CD4-positive, alpha-beta T cell treated with Interleukin-4 for 1 hour (primary cell): ENCODE data around the gene GNG7.

Experiments
- DNase-seq, 2 donors: peaks; one replicate each; pipeline ENCODE4 v3.0.0-alpha.2; 2020 to 2022

The GNG7 gene

DNA sequence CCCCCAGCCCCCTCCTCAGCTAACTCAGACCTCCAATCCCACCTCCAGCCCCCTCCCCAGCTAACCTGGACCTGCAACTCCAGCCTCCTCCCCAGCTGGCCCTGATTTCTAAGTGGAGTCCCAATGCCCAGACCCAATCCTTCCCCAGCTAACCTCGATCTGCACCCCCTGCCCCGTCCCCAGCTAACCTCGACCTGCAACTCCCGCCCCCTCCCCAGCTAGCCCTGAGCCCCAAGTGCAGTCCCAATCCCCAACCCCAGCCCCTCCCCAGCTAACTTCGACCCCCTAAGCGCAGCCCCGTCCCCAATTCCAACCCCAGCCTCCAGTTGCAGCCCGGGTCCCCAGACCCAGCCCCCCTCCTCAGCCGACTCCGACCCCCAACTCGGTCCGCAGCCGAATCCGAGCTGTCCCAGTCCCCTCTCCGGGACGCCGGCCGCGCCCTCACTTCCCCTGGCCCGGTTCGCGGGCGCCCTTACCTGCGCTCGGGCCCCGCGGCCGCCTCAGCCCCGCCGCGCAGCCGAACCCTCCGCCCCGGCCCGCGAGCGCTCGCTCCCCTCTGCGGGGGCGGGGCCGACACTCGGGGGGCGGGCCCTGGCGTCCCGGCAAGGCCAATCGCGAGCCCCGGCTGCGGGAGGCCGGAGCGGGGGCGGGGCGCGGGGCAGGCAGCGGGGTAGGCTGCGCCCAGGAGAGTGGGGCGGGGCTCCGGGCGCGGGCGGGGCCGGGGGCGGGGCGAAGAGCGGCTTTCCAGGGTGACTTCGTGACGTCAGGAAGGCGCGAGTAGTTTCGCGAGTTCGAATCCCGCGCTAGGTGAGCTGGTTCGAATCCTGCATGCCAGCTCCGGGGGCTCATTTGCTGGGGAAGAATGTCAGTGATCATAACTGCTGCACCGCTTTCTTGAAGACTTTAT is at the start of gene GNG7:
Gene GNG7, minus strand, starts transcription at position 525 of the 907 bp plus-strand sequence. CDS start 182,006 bp downstream, outside the sequence.
- peak; percentile 94 to 95 for DNase-seq

DNA sequence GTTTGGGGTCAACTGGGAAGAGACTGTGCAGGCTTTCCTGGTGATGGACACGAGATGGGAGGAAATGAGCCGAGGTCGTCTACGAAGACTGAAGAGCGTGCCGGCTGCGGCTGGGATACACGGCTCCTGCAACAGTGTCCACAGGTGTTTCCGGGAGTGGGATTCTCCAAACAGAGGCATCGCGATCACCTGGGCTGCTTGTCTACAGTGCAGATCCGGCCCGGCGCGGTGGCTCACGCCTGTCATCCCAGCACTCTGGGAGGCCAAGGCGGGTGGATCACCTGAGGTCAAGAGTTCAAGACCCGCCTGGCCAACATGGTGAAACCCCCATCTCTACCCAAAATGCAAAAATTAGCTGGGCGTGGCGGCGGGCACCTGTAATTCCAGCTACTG is 48.9 kb upstream of the GNG7 start:
- no peak for DNase-seq

DNA sequence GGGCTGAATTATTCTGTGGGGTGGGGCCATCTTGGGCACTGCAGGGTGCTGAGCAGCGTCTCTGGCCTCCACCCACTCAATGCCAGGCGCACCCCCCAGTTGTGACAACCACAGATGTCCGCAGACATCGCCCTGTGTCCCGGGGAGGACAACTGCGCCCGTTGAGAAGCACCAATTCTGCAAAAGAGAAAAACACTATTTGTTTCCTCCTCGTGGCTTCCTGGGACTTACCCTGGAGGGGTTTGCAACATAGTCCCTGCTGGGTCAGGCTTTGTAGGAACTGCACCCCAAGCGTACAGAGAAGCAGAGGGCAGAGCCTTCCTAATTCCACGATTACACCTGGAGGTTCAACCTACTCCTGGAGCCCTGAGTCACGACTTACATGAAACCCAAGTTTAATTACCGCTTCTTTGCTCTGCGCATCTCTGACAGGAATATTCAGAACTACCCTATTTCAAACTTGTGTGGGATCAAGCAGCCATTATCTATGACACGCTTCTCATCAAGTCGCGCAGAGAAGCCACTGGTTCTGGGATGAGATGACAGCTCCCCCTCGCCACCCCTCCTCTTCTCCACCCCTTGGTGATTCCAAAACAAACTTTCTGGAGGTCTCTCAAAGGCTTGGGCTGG is 48.4 kb upstream of the GNG7 start:
- no peak for DNase-seq

DNA sequence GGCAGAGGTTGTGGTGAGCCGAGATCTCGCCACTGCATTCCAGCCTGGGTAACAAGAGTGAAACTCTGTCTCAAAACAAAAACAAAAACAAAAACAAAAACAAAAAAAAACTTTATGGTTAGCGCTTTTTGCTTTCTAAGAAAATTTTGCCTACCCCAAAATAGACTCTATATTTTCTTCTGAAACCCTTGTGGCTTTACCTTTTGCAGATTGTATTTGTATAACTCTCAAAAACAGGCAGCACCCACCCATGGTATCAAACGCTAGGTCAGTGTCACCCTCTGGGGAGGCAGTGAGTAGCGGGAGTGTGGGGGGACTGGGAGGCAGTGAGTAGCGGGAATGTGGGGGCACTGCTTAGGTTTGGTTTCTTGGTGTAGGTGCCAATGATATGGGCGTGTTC is 44.9 kb upstream of the GNG7 start:
- DNase-seq: no peak

DNA sequence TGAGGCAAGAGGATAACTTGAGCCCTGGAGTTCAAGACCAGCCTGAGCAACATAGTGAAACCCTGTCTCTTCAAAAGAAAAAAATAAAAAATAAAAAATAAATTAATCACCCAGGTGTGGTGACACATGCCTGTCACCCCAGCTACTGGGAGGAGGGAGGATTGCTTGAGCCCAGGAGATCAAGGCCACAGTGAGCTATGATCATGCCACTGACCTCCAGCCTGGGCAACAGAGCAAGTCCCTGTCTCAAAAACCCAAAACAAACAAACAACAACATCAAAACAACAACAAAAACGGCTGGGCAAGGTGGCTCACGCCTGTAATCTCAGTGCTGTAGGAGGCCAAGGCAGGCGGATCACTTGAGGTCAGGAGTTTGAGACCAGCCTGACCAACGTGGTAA is 41.6 kb upstream of the GNG7 start:
- no peak for DNase-seq

DNA sequence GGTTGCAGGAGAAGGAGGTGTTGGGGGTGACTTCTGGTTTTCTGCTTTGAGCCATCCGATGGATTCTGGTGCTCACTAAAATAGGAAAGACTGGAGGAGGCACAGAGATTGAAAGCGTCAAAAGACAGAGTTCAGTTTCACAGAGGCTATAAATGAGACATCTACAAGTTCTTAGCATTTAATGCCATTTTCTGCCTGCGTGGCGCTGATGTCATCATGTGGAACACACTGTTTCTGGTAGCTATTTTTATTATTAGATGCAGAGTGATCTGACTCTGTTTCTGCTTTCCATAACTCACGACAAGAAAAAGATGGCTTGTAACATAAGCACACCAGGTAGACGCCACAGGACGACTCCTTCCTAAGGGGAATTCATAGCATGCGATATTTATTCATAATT is 40.6 kb upstream of the GNG7 start:
- no peak for DNase-seq

DNA sequence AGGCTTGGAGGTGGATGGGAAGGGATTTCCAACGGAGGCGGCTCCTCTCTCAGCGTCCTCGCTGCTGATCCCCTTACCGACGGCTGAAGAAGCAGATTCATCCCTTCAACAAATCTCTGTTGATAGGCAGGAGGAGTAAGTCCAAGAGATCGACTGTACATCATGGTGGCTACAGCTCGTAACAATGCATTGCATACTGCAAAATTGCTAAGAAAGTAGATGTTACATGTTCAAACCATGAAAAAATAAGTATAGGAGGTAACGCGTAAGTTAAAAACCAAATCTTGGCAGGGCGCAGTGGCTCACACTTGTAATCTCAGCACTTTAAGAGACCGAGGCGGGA is 37.8 kb upstream of the GNG7 start:
- no peak for DNase-seq

DNA sequence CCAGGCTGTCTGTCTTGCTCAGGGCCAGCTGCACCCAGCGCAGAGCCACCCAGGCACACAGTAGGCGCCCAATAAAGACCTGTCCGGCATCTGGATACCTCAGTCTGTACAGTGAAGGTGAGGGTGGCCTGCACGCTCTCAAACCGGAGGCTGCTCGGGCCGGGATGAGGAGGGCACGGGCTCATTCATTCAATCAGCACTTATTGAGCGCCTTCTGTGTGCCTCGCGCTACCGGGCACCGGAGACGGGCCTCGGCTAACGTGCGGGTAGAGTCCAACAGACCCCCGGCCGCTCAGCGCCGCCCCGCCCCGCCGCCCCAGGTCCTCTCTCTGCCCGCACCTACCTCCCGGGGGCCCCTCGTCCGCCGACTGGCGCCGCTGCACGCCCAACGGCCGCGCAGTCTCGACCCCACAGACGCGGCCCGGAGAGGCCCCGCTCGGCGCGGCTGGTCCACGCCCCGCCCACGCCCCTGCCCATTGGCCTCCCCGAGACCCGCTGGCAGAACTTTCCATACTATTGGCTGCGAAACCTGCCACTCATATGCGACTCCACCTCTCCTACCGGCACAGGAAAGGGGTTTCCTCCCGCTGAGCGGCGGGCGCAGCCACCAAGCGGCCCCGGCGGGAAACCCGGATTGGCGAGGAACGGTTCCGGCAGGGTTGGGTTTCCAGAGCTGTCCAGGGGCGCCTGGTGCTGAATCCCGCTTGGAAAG is 37.3 kb upstream of the GNG7 start, which contains the start of gene SLC39A3:
Gene SLC39A3, minus strand, starts transcription at position 416 of the 712 bp plus-strand sequence. CDS start 2,760 bp downstream, outside the sequence.
- DNase-seq: peak; percentile 98 to 99

DNA sequence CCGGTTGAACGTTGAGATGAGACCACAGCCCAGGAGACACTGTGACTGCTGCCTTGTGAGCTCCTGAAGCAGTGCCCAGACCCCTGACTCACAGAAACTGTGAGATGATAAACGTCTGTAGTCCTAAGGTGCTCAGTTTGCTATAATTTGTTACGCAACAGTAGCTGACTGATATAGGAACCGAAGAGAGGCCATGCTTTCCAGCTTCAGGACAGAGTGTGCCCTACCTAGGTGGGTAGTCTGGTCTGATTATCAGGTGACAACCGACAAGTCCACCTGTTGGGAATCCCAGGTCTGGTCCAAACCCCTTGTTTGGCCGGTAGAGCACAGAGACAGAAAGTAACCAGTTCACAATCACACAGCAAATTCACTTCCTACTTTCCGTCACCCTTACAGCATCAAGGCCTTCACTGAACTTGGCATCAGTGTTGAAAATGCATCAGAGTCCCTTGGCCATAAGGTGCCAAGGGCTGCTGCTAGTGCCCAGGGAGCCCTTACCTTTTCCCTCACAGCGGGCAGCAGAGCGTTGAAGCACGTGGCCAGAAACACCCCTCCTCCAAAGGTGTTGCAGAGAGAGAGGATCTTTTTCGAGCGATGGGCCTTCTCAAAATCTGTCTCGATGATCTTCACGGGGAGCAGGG is 34.2 kb upstream of the GNG7 start:
- no peak for DNase-seq

DNA sequence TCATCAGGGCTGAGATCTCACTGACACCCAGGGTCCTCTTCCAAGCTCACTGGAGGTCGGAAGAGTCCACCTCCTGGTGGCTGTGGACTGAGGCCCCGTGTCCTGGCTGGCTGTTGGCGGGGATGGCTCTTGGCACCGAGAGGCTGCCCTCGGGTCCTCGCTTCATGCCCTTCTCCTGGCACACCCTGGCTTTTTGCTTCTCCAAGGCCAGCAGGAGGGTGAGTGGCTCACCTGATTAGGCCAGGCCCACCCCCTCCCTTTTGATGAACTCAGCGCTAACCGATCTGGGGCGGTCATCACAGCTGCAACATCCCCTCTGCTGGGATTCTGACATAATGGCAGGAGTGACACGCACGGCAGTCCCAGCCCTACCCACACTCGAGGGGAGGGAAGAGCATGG is 32.9 kb upstream of the GNG7 start:
- no peak for DNase-seq

DNA sequence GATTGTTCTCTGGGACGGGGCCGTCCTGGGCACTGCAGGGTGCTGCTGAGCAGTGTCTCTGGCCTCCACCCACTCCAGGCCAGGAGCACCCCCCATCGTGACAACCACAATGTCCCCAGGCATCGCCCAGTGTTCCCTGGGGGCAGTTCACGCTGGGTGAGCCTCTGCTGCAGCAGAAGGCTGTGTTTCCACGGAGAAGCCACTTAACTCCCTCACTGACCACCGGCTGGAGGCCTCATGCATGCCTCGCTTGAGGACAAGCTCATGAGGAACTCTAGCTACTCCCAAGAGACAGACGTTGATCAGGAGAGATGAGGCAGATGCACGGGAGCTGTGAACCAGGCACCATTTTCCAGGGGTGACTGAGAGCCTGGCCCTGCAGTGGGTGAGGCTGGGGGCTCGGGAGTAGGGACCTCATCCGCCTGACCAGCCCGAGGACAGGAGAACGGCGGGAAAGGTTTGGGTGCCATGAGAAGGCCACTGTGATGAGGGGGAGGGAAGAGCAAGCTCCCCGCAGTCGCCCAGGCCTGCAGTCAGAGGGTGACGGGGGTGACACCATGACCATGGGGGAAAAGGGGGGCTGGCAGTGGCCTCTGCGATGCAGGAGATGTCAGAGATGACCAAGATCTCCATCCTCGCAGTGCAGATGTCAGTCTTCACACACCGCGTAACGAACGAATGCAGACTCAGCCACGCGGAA is 32.2 kb upstream of the GNG7 start:
- no peak for DNase-seq

DNA sequence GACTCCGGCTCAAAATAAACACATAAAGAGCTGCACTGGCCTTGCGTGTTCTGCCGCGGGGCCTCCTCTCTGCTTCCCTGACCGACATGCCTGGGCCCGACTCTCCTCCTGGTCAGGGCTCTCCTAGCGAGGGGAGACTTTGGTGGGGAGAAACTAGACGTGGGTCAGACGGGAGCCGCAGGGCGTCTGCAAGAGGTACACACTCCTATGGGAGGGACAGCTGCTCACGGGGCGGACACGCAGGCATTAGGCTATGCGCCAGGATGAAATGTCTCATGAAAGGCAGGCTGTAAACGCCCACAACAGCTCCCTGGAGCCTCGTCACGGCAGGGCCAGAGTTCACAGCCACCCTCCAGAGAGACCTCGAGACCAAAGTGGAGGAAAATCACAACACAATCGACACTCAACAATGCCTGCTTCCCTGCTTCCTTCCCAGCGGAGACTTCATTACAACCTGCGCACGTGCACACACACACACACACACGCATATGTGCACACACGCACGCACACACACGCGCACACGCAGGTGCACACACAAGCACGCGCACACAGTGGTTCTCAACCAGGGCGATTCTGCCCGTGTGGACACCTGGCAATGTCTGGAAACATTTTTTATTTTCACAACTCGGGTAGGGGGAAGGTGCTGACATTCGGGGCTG is 31.6 kb upstream of the GNG7 start:
- DNase-seq: no peak

DNA sequence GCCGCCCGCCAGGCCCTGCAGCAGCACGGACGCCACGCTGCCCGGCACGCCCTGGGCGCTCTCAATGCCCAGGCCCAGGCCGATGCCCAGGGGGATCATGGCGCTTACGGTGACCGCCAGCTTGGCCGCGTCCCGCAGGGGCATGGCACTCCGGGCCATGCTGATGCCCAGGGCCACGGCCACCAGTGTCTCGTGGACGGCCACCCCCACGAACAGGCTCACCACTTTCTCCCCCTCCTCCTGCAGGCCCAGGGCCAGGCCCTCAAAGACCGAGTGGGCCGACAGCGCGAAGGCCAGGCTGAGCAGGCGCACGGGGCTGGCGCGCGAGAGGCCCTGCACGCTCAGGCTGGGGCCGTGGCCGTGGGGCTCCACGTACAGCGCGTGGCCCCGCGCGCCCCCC is 30.4 kb upstream of the GNG7 start:
- no peak for DNase-seq

DNA sequence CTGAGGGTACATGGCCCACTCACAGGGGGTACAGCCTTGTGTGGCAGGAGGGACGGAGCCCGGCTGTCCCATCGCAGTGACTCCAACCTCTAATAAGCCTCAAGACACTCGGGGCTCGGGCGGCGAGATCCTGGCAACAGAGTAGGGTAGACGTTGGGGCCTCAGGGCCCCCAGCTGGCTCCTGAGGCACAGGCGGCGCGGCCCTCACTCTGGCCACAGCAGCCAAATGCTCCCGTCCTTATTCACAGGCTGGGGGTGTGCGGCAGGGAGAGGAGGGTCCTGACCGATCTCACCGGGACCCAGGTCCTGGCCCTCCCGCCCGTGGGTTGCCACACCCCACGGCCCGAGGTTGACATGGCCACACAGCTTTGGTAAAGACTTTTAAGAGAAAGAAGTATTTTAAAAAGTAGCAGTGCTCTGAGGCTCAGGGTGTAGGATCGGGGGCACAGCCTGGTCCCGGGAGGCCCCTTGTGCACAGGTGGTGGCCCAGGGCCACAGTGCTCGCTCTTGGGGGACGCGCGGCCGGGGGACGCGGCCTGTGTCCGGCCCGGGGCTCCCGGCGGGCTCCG is 29.7 kb upstream of the GNG7 start:
- no peak for DNase-seq

DNA sequence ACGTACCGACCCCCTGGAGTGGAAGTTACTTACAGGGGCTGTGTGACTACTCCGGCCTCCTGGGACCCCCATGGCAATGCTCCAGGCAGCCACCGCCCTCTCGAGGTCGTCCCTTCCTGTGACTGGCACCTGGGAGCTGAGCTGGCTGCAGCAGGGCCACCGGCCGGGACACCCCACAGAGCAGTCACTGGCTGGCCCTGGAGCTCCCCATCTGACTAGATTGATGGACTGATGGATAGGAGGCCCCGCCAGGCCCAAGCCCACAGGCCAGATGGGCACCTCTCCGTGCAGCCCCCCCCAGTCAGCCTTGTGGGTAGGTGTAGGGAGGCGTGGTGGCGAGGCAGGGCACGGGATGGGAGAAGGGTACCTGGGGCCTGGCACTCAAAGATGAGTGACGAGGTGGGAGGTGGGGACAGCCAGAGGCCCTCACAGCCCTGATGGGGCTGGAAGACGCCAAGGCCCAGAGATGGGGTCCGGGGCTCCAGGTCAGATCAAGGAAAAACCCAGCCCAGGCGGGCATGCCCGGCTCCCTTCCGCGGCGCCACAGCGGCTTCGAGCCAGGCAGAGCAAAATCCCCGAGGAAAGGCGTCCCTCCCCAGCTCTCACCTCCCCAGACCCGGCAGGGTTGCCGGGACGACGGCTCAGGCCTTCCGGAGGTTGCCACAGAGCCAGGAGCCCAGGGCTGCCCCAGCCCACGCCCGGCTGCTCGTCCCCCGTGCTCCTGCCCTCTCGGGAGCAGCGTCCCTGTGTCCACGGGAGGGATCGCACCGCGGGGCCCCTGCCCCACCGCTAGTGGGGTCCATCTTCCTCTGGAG is 28.9 kb upstream of the GNG7 start:
- no peak for DNase-seq

DNA sequence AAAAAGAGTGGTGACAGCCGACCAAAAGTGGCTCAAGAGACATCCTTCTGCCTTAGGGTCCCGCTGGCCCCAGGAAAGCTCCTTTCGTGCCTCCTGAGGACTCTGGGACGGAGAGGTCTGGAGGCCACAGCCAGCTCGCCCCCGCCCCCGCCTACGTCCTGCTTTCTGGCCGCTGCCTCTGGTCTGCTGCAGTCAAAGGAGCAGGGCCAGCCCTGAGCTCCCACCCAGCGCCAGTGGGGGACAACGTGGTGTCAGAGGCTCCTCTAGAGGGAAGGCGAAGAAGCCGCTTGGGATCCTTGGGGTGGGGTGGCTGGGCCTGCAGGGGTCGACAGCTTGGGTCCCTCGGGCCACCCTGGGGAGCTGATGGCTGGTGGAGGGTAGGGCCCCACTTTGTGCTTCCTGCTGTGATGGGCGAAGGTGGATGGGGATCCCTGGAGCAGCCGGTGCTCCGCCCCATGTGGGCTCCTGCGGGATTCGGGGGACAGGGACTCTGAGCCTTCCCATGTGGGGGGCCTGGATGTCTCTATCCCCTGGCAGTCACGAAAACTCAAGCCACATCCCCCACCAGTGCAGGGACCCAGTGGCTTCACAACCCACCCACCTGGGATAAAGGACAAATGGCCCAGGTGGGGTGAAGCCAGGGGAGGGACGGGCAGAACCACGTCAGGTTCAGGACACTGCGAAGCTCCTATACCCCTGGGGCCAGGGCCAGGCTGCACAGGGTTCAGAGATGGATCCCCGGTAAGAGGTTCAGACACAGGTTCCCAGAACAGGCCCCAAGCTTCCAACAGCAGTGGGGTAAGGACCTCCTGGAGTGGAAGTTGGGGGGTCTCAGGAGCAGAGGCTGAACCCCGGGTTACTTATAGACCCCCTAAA is 27.7 kb upstream of the GNG7 start:
- DNase-seq: no peak

DNA sequence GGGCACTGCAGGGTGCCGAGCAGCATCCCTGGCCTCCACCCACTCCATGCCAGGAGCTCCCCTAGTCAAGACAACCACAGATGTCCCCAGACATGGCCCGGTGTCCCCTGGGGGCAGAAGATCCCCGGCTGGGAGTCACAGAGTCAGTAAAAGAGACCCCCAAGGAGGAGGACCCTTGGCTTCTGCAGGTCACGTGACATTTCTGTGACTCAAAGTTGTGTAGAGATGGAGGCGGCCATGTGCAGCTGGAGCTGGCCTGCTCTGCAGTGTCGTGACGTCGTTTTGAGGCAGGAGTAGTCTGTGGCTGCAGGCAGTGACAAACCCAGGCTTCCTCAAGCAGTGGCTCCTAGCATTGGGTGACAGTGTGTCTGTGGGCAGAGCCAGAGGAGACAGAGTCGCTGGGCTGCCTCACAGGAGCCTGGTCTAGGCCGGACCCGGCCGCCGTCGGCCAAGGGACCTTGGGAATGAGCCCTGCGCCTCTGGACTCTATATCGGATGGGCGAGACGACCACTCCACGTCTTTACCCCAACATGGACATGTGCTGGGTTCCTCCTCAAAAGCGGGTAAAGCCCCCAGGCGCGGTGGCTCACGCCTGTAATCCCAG is 26.4 kb upstream of the GNG7 start:
- no peak for DNase-seq

DNA sequence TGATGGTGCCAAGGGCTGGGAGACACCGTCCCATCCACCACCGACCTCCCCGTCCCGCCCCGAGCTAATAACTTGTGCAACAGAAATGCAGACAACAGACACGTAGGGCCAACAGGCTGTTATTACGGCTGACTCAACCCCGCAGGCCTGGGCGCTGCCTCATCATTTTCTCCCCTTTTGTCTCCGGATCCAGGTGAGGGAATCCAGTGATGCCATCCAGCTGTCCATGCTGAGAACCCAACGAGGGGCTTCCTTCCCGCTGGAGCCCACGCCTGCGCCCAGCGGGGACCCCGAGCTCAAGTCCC is 25.1 kb upstream of the GNG7 start:
- DNase-seq: no peak

DNA sequence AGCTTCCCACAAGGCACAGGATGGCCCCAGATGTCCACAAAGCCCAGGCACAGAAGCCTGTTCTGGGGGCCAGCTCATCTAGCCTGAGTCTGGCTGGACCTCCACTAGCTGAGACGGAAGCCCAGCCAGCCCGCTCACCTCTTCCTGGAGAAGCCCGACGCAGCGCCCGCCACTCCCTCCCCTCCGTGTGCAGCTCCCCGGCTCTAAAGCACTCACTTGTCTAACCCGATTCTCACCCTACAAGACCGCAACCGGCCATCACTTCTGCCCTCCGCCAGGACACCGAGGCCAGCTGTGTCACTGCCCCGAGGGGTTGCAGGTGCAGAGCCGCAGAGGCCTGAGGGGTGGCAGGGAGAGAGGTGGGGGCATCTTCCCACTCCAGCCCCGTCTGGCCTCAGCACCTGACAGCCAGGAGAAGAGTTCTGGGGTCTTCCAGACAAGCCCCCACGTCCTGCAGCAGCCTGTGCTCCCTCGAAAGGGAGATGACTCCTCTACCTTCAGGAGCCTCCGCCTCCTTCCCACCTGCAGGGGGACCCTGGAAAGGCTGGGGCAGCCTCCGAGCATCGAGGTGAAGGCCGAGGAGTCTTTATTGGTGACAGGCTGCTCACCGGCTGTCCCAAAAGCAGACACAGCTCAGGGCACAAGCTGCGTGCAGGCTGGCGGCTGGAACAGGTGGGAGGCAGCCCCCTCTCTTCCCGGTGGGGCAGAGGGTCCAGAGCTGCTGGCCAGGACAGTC is 24.6 kb upstream of the GNG7 start:
- DNase-seq: no peak
